ENCODE data around the gene COG8. TPM values are rescaled to one million over a fixed set of nuclear protein-coding genes. Genes with fewer than 3 reads are reported as not detected.

The COG8 gene
- total and polyA plus RNA-seq, 9 of the 15 experiments (the other 6 are each of a cell fraction or from before 2014, with no cell fraction given): 3.7 to 42.6 (median 30.1) TPM

DNA sequence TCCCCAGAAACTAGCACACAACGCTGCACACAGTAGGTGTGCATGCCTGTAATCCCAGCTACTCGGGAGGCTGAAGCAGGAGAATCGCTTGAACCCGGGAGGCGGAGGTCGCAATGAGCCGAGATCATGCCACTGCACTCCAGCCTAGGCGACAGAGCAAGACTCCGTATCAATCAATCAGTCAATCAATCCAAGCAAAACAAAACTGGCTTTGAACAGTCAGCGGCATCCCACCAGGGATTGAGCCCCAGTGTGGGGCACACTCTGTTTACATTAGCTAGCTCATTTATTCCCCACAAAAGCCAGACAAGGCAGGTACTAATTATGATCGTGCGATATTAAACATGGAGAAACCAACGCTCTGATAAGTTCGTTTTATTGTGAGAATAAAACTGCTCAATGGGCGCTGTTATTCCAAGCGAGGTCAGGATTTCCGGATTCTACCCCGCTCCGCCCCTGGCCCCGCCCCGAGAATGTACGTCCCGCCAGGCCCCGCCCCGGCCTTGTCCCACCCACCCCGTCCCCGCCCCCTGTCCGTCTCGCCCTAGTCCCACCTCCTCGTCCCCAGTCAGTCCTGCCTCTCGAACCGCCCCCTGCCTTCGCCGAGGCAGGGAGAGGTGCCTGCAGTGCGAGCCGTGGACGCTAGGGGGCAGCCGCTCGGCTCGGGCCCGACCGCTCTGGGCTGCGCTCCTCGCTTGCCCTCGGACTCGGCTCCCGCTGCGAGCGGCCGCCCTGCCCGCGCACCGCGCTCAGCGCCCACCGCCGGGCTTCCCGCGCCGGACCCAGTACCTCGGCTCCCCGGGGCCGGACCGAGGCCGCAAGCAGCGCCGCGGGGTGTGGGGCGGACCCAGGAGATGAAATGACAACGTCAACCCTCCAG lies 28.5 kb downstream of the COG8 start, which contains the start of gene VPS4A (continued):
- TF ChIP-seq PHF8 (IDR thresholded peaks at IDR 0.05; ENCODE audit: borderline replicate concordance, low read length) (peak; percentile 89; the same call in 1 of the 2 replicates), EP400 (IDR thresholded peaks at IDR 0.05) (peak; percentile 38; the same call in 1 of the 2 replicates), ZNF76 (CRISPR knock-in tag; IDR thresholded peaks at IDR 0.05; ENCODE audit: borderline replicate concordance) (no peak; the same call in 1 of the 2 replicates), TAF1 (IDR thresholded peaks at IDR 0.05; ENCODE audit: control insufficient read depth, extremely low read depth, insufficient read depth, low read length, severe bottlenecking) (peak; percentile 81), PTTG1 (tag; IDR thresholded peaks at IDR 0.05; ENCODE audit: low read depth) (no peak), NONO (IDR thresholded peaks at IDR 0.05; ENCODE audit: low read depth in 2 of 2, low read length in 1 of 2) (peak; percentile 71 to 92), ZNF282 (CRISPR knock-in tag; IDR thresholded peaks at IDR 0.05) (no peak), CTBP1 (IDR thresholded peaks at IDR 0.05; ENCODE audit: borderline replicate concordance) (peak; percentile 93), FIP1L1 (IDR thresholded peaks at IDR 0.05; ENCODE audit: low read depth, low read length, poor library complexity, severe bottlenecking) (peak; percentile 70), ETV5 (CRISPR knock-in tag; IDR thresholded peaks at IDR 0.05; ENCODE audit: low read depth) (0 out of 2 replicates have a peak, but pooled peaks have one; percentile 34), XRCC5 (IDR thresholded peaks at IDR 0.05; ENCODE audit: low read depth, low read length) (peak; percentile 65; the same call in 1 of the 2 replicates), ZNF766 (CRISPR knock-in tag; conservative IDR thresholded peaks at IDR 0.05) (no peak), RHOXF2B (CRISPR knock-in tag; conservative IDR thresholded peaks at IDR 0.05) (no peak), MAFF (IDR thresholded peaks at IDR 0.05; ENCODE audit: low read length) (no peak), ZNF212 (CRISPR knock-in tag; IDR thresholded peaks at IDR 0.05) (no peak), KDM2B (CRISPR knock-in tag; IDR thresholded peaks at IDR 0.05) (no peak), ZNF436 (CRISPR knock-in tag; IDR thresholded peaks at IDR 0.05) (no peak), HBP1 (CRISPR knock-in tag; IDR thresholded peaks at IDR 0.05) (no peak), E2F1 (CRISPR knock-in tag; IDR thresholded peaks at IDR 0.05) (0 out of 2 replicates have a peak, but pooled peaks have one; percentile 15), BCOR (IDR thresholded peaks at IDR 0.05) (peak; percentile 61), CHD1 (IDR thresholded peaks at IDR 0.05; ENCODE audit: low read length) (no peak), ATF7 (IDR thresholded peaks at IDR 0.05) (peak; percentile 61), SMARCB1 (IDR thresholded peaks at IDR 0.05; ENCODE audit: insufficient read length, low read depth) (no peak), NR3C1 (CRISPR knock-in tag; IDR thresholded peaks at IDR 0.05) (no peak), SRSF1 (IDR thresholded peaks at IDR 0.05; ENCODE audit: low read depth, low read length) (no peak)
- TF ChIP-seq, protein P1, sequence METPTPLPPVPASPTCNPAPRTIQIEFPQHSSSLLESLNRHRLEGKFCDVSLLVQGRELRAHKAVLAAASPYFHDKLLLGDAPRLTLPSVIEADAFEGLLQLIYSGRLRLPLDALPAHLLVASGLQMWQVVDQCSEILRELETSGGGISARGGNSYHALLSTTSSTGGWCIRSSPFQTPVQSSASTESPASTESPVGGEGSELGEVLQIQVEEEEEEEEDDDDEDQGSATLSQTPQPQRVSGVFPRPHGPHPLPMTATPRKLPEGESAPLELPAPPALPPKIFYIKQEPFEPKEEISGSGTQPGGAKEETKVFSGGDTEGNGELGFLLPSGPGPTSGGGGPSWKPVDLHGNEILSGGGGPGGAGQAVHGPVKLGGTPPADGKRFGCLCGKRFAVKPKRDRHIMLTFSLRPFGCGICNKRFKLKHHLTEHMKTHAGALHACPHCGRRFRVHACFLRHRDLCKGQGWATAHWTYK (CRISPR knock-in tag; IDR thresholded peaks at IDR 0.05): no peak; the same call in 1 of the 2 replicates

Measured in K562 (cell line).